ENCODE results near the gene SUPT5H. TPM values are rescaled to one million over a fixed set of nuclear protein-coding genes. Genes with fewer than 3 reads are reported as not detected.

Gene SUPT5H
- polyA plus RNA-seq, 1 donor: 81.6 TPM

DNA sequence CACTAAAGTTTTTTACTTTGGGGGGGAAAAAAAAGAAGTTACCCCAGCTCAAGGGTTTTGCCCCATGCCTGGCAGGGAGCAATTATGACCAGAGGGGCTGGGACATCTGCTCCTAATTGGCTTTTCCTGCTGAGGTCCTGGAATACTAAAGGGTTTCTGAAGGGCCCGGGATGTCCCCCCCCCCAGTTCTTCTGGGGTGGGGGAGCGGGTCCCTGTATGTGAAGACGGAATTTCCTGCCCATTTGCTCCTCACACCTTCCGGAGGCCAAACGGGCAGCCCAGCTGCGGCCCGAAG is 52.3 kb downstream of the SUPT5H start:
- no peak for DNase-seq (ENCODE audit: low read depth)

DNA sequence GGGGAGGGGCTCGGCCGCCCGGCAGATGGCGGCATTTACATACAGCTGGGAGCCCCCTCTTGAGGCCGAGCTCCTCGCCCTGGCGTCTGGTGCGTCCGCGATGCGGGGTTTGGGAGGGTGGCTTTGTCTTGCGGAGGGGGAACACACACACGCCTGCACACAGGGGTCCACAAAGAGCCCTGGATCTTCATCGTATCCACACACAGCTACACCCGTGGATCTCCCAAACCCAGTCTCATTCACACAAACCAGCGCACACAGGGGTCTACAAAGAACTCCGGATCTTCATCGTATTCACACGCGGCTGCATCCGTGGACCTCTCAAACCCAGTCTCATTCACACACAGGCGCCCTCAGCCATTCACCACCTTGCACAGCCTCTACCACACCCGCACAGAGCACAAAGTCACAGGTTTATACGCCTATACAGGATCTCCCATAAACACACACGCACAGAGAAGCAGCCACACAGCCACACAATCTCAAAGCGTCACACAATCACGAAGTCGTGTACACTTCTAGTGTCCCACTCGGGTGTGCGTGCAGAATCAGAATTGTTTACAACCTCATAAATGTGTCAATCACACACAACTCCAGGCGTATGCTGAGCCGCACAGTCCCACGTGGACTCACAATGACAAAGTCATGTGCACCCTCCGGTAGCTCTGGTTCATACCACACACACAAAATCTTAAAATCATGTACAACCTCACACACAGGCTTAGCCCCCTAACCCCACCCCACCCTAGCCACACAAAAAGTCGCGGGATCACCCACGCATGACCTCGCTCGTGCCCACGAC is 52.8 kb downstream of the SUPT5H start:
- no peak for DNase-seq (ENCODE audit: low read depth)

- DNase-seq (ENCODE audit: low read depth): no peak
Measured at GRCh38 chr19:39498798-39499642, 53.6 kb downstream of the SUPT5H start, which contains the start of gene DLL3. Gene DLL3, plus strand, starts transcription at chr19:39498947. Its CDS starts 28 bp downstream, at chr19:39498975.

GRCh38 chr19:39499932-39500331 is 54.5 kb downstream of the SUPT5H start:
- no peak for DNase-seq (ENCODE audit: low read depth)

GRCh38 chr19:39500543-39500942 is 55.2 kb downstream of the SUPT5H start:
- DNase-seq (ENCODE audit: low read depth): no peak

DNA sequence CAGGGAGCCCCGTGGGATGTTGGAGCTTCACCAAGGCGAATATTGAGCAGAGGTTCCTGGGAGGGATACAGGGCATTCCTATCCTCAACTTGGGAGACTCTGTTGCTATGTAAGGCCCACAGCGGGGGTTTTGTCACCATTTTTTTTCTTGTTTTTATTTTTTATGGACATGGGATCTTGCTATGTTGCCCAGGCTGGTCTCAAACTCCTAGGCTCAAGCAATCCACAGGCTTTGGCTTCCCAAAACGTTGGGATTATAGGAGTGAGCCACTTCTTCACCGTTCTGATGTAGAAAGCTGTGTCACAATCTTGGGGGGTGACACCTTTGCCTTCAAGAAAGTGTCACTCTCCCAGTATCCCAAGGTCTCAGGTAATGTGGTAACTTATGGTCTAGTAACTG is 56.0 kb downstream of the SUPT5H start:
- no peak for DNase-seq (ENCODE audit: low read depth)

- no peak for DNase-seq (ENCODE audit: low read depth)
Measured at GRCh38 chr19:39502640-39503417, 57.4 kb downstream of the SUPT5H start.

DNA sequence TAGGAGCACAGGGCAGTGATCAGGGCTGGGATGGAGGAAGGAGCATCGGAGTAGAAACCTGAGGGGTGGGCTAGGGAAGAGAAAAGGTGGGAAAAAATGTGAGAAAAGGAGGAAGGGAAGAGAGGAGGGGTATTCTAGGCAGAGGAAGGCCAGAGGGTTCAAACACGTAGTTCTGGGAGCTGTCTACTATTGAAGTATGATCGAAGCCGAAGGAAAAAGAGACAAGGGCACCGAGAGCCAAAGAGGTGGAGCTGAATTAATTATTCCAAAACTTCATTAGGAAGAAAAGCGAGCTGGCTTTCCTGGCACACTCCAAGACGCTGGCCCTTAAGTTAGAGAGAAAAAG is 61.2 kb downstream of the SUPT5H start:
- DNase-seq (ENCODE audit: low read depth): no peak

DNA sequence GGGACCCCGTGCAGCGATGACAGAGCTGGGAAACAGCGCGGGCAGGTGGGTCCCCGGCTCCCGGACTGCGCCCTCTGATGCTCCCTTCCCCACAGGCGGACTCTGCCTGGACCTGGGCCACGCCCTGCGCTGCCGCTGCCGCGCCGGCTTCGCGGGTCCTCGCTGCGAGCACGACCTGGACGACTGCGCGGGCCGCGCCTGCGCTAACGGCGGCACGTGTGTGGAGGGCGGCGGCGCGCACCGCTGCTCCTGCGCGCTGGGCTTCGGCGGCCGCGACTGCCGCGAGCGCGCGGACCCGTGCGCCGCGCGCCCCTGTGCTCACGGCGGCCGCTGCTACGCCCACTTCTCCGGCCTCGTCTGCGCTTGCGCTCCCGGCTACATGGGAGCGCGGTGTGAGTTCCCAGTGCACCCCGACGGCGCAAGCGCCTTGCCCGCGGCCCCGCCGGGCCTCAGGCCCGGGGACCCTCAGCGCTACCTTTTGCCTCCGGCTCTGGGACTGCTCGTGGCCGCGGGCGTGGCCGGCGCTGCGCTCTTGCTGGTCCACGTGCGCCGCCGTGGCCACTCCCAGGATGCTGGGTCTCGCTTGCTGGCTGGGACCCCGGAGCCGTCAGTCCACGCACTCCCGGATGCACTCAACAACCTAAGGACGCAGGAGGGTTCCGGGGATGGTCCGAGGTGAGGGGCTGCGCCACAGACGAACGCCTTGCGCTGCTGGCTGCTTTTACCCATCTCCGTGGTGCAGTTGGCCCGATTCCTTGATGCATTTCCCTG is 61.7 kb downstream of the SUPT5H start:
- DNase-seq (ENCODE audit: low read depth): peak; percentile 24

- DNase-seq (ENCODE audit: low read depth): no peak
Measured at GRCh38 chr19:39507715-39508364, 62.5 kb downstream of the SUPT5H start.

DNA sequence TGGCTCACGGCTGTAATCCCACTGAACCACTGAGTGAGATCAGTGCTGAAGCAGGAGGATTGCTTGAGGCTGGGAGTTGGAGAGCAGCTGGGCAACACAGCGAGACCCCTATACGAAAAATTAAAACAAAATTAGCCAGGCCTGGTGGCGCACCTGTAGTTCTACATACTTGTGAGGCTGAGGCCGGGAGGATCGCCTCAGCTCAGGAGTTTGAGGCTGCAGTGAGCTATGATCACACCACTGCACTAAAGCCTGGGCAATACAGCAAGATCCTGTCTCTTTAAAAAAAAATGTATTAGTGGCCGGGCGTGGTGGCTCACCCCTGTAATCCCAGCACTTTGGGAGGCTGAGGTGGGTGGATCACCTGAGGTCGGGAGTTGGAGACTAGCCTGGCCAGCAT is 63.2 kb downstream of the SUPT5H start:
- DNase-seq (ENCODE audit: low read depth): no peak

- no peak for DNase-seq (ENCODE audit: low read depth)
Measured at GRCh38 chr19:39509233-39509632, 63.9 kb downstream of the SUPT5H start.

- no peak for DNase-seq (ENCODE audit: low read depth)
Measured at GRCh38 chr19:39512988-39513387, 67.6 kb downstream of the SUPT5H start.

DNA sequence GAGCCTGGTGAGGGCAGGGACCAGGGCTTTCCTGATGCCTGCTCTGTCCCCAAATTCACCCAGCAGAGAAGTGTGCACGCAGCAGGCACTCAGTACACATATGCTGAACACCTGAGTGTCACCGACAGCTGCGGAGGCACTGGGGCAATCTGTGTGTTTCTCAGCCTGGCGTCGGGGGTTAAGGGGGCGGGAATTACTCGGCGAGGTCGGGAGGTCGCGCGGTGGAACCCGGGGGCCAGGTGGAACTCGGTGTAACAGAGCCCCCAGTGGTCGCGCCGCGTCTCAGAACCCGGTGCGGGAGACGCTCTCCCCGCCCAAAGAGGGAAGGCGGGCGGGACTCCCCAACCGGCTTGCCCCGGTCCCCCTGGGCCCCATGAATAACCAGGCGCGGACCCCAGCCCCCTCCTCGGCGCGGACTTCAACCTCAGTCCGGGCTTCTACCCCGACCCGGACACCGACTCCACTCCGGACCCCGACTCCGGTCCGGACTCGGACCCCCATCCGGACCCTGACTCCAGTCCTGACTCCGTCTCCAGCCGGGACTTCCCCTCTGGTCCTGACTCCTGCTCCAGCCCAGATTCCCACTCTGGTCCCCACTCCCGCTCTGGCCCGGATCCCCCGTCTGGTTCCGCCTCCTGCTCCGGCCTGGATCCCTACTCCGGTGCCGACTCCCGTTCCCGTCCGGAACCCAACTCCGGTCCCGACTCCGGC is 69.6 kb downstream of the SUPT5H start, which contains the start of gene SELENOV:
Gene SELENOV (plus strand): TSS at position 300 of the 711 bp plus-strand sequence. CDS start 74 bp downstream, at position 374.
- no peak for DNase-seq (ENCODE audit: low read depth)

- no peak for DNase-seq (ENCODE audit: low read depth)
Measured at GRCh38 chr19:39515551-39516191, 70.3 kb downstream of the SUPT5H start.

GRCh38 chr19:39516270-39516669 is 70.9 kb downstream of the SUPT5H start:
- no peak for DNase-seq (ENCODE audit: low read depth)

DNA sequence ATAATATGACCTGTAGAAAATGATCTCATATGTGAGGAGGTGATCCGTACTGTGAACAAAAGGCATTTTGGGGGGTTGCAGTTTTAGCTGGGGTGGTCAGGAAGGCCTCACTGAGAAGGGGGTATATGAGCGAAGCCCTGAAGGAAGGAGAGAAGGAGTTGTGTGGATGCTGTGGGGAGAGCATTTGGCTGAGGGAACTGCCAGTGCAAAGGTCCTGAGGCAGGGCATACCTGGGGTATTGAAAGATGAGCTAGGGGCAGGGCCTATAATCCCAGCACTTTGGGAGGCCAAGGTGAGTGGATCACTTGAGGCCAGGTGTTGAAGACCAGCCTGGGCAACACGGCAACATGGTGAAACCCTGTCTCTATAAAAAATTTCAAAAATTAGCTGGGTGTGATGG is 72.0 kb downstream of the SUPT5H start:
- DNase-seq (ENCODE audit: low read depth): no peak

GRCh38 chr19:39518458-39518857 is 73.1 kb downstream of the SUPT5H start:
- no peak for DNase-seq (ENCODE audit: low read depth)

DNA sequence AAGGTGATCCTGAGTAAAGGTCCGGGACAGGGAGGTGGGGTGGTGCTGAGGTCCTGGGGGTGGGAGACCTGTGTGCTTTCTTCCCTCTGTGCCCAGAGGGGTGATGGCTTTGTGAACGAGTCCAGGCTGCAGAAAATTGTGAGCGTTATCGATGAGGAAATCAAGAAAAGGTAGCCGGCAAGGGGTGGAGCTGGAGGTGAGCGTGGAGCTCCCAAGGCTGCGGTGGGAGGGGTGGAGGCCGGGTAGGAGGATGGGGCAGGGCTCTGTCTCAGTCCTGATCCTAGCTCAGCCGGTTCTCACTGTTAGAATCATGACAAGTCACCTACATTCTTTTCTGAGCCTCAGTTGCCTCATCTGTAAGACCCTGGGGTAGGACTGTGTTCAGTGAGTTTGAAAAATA is 73.6 kb downstream of the SUPT5H start:
- DNase-seq (ENCODE audit: low read depth): no peak

Measured in forelimb muscle (tissue), 1 donor.